H1 (cell line): ENCODE results near the gene ZNF526. TPM values are rescaled to one million over a fixed set of nuclear protein-coding genes. Genes with fewer than 3 reads are reported as not detected.
A peak's percentile ranks its signal among the peaks of the same experiment; 100 is the strongest.

Experiments
- CBX5 ChIP-seq: fragments of 300-800, 300-1000 bp; sonication (generic); IDR thresholded peaks from 2 replicates; pipeline ENCODE4 v1.7.1; 2016; ENCODE audit warnings: antibody characterized with exemption, low read length, low read depth
- CHD2 ChIP-seq: IDR thresholded peaks from 2 replicates; pipeline ENCODE4 v1.6.1; 2012; ENCODE audit warnings: low read length, improper control_type of control experiment
- CTBP2 ChIP-seq: IDR thresholded peaks from 2 replicates; pipeline ENCODE4 v1.7.0; 2011; ENCODE audit warnings: borderline replicate concordance, mild to moderate bottlenecking, moderate library complexity, mixed read lengths, low read length; ENCODE audit not compliant: insufficient read depth, insufficient read length
- CTCF ChIP-seq, 3 experiments: IDR thresholded peaks; 1 replicate in 2 of 3; 2 replicates in 1 of 3; pipeline versions ENCODE4 v1.5.1 to v1.6.1; 2011; ENCODE audit warnings: low read length in 3 of 3, mild to moderate bottlenecking in 3 of 3, inconsistent platforms in 2 of 3, low read depth in 1 of 3, moderate library complexity in 1 of 3; ENCODE audit not compliant: insufficient read depth in 1 of 3; ENCODE audit errors: control extremely low read depth in 1 of 3
- GABPA ChIP-seq: IDR thresholded peaks from 2 replicates; pipeline ENCODE4 v1.6.1; 2011; ENCODE audit warnings: mild to moderate bottlenecking, low read length, moderate library complexity, borderline replicate concordance; ENCODE audit not compliant: insufficient read depth
- HDAC6 ChIP-seq: IDR thresholded peaks from one replicate; pipeline ENCODE4 v1.7.1; 2012; ENCODE audit warnings: low read depth, mild to moderate bottlenecking, inconsistent platforms, low read length, moderate library complexity
- KDM5A ChIP-seq: fragments of 200-600 bp; IDR thresholded peaks from 2 replicates; pipeline ENCODE4 v1.7.1; 2012; ENCODE audit warnings: mild to moderate bottlenecking, low read length, inconsistent platforms, mixed read lengths
- MAX ChIP-seq: IDR thresholded peaks from 2 replicates; pipeline ENCODE4 v1.6.1; 2012; ENCODE audit warnings: inconsistent platforms
- NANOG ChIP-seq: IDR thresholded peaks from 2 replicates; pipeline ENCODE4 v1.6.1; 2011; ENCODE audit warnings: low read length, low read depth, mild to moderate bottlenecking, inconsistent platforms; ENCODE audit not compliant: insufficient read depth, poor library complexity, severe bottlenecking
- SP1 ChIP-seq: IDR thresholded peaks from 2 replicates; pipeline ENCODE4 v1.6.1; 2011; ENCODE audit warnings: low read depth, low read length
- SP4 ChIP-seq: IDR thresholded peaks from 2 replicates; pipeline ENCODE4 v1.6.1; 2012; ENCODE audit warnings: low read length, inconsistent platforms
- SRF ChIP-seq: IDR thresholded peaks from 2 replicates; pipeline ENCODE4 v1.6.1; 2011; ENCODE audit warnings: mild to moderate bottlenecking, low read depth, low read length, moderate library complexity
- polyA plus RNA-seq, 7 experiments: library from polyadenylated mRNA; depleted of rRNA in 3 of 7; stranded (reverse) in 5 of 7; unstranded in 2 of 7; fragments of >200 nt in 5 of 7; fragments of 200-250 nt in 2 of 7; gene quantifications; 1 replicate in 5 of 7; 2 replicates in 1 of 7; 4 replicates in 1 of 7; pipeline versions ENCODE4 v1.2.1 to v1.2.3, GENCODE V29; 2011 to 2013; ENCODE audit warnings: missing spikeins in 2 of 7, mixed read lengths in 2 of 7
- total RNA-seq: library from RNA; stranded (reverse); fragmentation: NEBNext Ultra II Directional; extraction: Animal tissue kit (Norgen Biotek cat#: 25700); gene quantifications from 2 replicates; pipeline ENCODE4 v1.2.1, GENCODE V29; 2021

The ZNF526 gene
- total and polyA plus RNA-seq, 2 of the 8 experiments (the other 6 are each of a cell fraction or from before 2014, with no cell fraction given): 8.4 to 14.1 TPM

GRCh38 chr19:42244347-42245220, 24.5 kb downstream of the ZNF526 start (continued):
- TF ChIP-seq CTCF (IDR thresholded peaks at IDR 0.05; ENCODE audit: control extremely low read depth in 1 of 3, insufficient read depth in 1 of 3, low read depth in 1 of 3, low read length in 3 of 3) (peak; percentile 48 to 82 (median 73)), KDM5A (no peak), NANOG (peak; percentile 7), SP4 (peak; percentile 74; the same call in 1 of the 2 replicates), SRF (no peak), HDAC6 (no peak), CBX5 (no peak), CTBP2 (no peak), CHD2 (peak; percentile 78), GABPA (peak; percentile 74; the same call in 1 of the 2 replicates), MAX (peak; percentile 78), SP1 (0 out of 2 replicates have a peak, but pooled peaks have one; percentile 43)
